GM18517 (cell line): ENCODE results near the gene ARSB.

Source experiments
- ATAC-seq: cut with Tn5 transposase; IDR thresholded peaks from one replicate; pipeline ENCODE4 v1.9.1; 2021; ENCODE audit warnings: mild to moderate bottlenecking, moderate library complexity; ENCODE audit not compliant: unreplicated experiment

The ARSB gene

GRCh38 chr5:78810098-78810920 is 174.8 kb downstream of the ARSB start:
- no peak for ATAC-seq

- no peak for ATAC-seq
Measured at GRCh38 chr5:78809444-78809843, 175.7 kb downstream of the ARSB start.

GRCh38 chr5:78808818-78809217 is 176.3 kb downstream of the ARSB start:
- no peak for ATAC-seq

GRCh38 chr5:78808380-78808779 is 176.7 kb downstream of the ARSB start:
- ATAC-seq, result no peak

GRCh38 chr5:78806544-78806943 is 178.6 kb downstream of the ARSB start:
- no peak for ATAC-seq

- ATAC-seq, result no peak
Measured at GRCh38 chr5:78805474-78806124, 179.5 kb downstream of the ARSB start.

GRCh38 chr5:78804995-78805394 is 180.1 kb downstream of the ARSB start:
- ATAC-seq, result no peak

- no peak for ATAC-seq
Measured at GRCh38 chr5:78803941-78804340, 181.2 kb downstream of the ARSB start.

GRCh38 chr5:78803353-78803752 is 181.8 kb downstream of the ARSB start:
- ATAC-seq, result no peak

- ATAC-seq, result no peak
Measured at GRCh38 chr5:78801413-78801812, 183.7 kb downstream of the ARSB start.

- no peak for ATAC-seq
Measured at GRCh38 chr5:78799266-78800017, 185.7 kb downstream of the ARSB start.

GRCh38 chr5:78798673-78799029 is 186.5 kb downstream of the ARSB start:
- no peak for ATAC-seq

GRCh38 chr5:78797936-78798672 is 187.0 kb downstream of the ARSB start:
- no peak for ATAC-seq

- no peak for ATAC-seq
Measured at GRCh38 chr5:78795757-78796156, 189.4 kb downstream of the ARSB start.

- no peak for ATAC-seq
Measured at GRCh38 chr5:78794693-78795215, 190.4 kb downstream of the ARSB start.

GRCh38 chr5:78793907-78794662 is 191.0 kb downstream of the ARSB start:
- no peak for ATAC-seq

- ATAC-seq, result peak; percentile 81
Measured at GRCh38 chr5:78792345-78793055, 192.6 kb downstream of the ARSB start.

GRCh38 chr5:78791501-78792100 is 193.5 kb downstream of the ARSB start:
- no peak for ATAC-seq

- no peak for ATAC-seq
Measured at GRCh38 chr5:78787783-78788182, 197.3 kb downstream of the ARSB start.
